Measurements from ENCODE around the gene SMAD6.
A peak's percentile ranks its signal among the peaks of the same experiment; 100 is the strongest.

Gene SMAD6

GRCh38 chr15:66777596-66778313 is 75.7 kb downstream of the SMAD6 start:
- no peak for DNase-seq

- no peak for DNase-seq
Measured at GRCh38 chr15:66778314-66778665, 76.3 kb downstream of the SMAD6 start.

DNA sequence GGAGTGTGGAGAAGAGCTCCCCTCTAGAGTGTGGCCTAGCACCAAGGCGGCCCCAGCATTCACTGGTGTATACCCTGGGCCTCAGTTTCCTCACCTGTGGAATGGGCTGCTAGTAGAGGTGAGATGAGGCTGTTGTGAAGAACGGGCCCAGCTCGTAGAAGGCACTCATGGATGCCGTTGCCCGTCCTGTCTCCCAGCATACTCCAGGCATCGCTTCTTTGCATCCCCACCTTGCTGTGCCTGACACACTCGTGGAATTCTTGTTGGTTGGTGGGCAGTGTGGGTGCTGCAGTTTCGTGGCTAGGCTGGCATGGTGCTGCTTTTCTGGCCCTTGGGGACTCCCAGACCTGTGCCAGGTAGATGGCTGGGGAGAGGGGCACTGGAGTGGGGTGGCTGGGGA is 76.7 kb downstream of the SMAD6 start:
- no peak for DNase-seq

DNA sequence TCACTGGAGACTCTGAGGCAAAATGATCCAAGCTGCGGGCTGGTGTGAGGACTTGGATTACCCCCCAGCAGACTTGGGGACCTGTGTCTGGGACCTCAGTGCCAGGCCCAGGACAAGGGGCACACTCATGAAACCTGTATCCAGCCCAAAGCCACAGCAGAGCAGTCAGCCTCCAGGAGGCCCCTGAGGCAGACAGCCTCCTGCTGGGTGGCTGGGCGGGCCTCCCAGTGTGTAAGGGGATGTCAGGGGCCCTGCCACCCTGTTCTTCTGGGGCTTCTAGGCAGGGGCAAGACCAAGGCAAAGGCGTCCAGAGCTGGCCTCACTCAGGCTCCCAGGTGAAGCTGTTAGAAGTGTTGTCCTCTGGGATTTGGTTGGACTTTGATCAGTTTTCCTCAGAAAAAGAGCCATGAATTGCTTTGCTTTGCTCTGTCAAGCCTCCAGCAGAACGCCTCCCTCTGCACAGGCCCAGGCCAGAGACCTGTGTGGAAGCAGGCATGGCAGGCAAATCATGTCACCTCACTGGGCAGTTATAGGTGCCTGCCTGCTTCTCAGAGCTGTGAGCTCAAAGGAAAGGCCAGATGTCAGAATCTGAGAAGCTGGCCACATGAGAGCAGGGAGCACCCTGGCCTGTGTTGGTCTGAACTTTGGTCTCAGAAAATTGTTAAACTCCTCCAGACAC is 77.4 kb downstream of the SMAD6 start:
- DNase-seq, result no peak

DNA sequence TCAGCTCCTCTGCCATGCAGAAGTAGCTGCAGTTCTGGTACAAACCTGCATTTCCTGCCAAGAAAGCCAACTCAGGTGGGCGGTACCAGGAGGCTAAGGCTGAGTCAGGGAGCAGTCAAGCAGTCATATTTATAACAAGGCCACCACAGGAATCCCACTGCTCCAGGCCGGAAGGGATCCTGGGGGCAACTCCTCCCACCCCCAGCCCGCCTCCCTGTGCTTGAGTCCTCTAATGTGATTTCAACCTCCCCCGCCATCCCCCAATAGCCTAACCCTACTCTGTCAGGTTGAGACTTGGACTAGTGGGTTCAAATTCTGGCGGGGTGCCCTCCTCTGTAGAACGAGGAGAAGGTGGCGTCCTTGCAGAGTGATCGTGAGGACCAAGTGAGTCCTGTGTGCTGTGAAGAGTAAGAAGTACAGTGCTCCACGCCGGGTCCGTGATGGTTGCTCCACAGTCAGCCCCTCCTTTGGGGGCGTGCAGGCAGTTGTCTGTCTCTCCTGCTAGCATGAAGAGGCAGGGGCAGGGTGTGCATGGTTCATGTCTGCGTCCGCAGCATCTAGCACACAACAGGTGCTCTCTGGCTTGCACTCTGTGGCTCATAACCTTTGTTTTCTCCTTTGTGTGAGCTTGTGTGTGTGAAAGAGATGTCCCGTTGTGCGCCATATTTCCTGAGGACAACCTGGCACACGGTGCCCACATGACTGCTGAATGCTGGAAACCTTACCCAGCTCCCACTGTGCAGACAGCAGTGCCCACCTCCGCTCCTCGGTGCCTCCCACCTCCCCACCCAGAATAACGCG is 78.3 kb downstream of the SMAD6 start:
- no peak for DNase-seq

GRCh38 chr15:66780973-66781718 is 79.1 kb downstream of the SMAD6 start:
- DNase-seq, result no peak

GRCh38 chr15:66782785-66783184 is 80.7 kb downstream of the SMAD6 start:
- DNase-seq, result no peak

GRCh38 chr15:66783314-66783713 is 81.3 kb downstream of the SMAD6 start:
- DNase-seq, result no peak

DNA sequence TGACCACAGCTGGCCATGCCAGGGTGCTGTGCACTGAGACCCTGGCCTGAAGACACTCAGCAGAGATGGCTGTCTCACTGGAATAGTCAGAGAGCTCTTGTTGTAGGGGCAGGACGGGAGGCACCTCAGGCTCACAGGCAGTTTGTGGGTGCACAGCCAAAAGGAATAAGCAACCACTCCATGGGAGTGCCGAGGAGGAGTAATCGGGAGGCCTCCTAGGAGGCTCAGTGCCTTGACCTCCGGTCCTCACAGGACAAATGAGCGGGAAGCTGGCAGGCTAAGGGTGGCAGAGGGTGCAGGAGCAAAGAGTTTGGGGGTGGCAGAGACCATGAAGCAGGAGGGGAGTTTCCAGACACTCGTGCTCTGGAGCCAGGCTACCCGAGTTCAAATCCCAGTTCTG is 81.7 kb downstream of the SMAD6 start:
- no peak for DNase-seq

GRCh38 chr15:66784174-66784573 is 82.1 kb downstream of the SMAD6 start:
- no peak for DNase-seq

DNA sequence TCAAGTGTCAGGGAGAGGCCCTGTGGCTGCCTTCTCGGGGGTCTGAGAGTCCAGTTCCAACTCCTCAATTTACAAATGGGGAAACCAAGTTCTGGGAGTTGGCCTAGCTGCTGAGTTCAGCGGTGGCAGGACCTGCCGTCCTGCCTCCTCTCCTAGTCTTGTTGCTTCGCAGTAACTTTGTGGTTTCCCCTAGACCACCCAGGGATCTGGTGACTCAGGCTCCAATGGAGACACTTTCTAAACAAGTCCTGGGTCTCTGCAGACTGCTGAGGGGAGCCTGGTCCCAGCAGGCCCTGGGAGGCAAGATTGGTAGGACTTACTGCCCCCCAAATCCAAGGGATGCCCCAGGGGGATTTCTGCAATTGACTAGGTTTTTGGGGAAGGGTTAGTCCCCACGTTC is 83.6 kb downstream of the SMAD6 start:
- DNase-seq, result no peak

DNA sequence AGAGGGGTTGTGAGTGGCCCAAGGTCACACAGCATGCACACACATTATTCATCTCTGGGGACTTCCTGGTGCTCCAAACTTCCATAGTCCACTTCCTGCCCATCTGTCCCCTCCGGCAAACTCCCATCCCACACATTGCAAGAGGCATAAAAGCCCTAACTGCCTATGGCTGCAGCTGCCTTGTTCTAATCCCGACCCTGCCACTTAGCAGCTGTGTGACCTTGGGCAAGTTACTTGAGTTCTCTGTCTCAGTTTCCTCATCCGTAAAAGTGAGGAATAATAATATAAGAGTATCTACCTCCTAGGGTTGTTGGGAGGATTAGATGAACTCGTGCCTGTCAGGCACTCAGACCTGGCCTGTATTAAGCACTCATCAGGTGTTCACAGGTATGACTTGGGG is 84.2 kb downstream of the SMAD6 start:
- DNase-seq, result no peak

DNA sequence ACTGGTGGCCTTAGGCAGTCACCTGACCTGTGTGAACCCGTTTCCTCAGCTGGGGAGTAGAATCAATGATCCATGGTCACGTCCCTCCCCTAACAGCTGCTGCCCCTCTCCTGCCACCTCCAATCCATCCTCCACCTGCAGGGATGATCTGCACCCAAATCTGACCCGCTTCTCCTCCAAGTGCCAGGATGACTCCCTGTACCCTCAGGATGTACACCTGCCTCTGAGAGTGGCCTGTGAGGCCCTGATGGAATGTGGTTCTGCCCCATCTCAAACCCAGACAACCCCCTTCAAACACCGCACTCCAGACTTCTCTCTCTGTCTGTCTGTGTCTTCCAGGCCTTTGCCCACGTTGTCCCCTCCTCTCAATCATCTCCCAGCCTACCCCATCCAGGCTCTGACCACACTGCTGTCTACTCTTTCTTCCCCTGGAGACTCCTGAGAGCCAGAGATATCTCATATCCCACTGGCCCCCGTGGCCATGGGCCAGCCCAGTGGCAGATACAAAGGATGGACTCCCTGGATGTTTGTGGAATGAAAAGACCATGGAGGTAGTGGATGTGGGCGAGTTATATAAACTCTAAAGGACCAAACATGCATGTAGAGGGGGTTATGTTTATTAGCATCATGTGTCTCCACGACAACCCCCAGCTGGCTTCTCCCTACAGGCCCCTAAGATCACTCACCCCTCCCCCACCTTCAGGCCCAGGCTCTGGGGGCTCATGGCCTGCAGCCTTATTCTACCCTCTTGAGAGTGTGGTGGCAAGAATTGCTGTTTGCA is 84.9 kb downstream of the SMAD6 start:
- DNase-seq, result no peak

DNA sequence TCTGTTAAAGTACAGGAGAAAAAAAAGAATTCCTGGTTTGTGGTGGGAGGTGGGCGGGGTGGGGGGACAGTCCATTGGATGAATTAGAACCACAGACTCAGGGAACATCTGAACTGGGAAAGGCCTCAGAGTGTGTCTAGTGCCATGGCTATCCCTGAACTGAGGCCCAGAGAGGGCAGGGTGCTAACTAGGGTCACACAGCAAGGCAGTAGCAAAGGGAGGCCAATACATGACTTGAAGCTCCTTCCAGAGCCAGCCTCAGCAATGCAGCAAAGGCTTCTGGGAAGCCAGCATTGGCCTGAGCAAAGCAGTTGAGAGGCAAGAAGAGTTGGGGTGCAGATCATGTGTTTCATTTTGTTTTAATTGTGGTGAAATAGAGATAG is 85.4 kb downstream of the SMAD6 start:
- DNase-seq, result no peak

DNA sequence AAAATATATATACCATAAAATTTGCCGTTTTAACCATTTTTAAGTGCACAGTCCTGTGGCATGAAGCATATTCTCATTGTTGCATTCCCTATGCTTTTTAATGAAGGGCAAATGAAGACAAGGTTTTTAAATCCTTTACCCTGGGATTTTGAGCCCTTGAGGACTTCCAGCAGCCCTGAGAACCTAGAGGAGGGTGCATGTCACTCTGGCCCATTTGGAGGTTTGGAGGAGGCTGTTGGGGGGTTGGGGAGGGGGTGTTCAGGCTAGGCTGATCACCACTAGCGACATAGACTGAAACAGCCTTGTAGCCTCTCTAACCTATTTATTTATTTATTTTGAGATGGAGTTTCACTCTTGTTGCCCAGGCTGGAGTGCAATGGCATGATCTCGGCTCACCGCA is 86.0 kb downstream of the SMAD6 start:
- no peak for DNase-seq

DNA sequence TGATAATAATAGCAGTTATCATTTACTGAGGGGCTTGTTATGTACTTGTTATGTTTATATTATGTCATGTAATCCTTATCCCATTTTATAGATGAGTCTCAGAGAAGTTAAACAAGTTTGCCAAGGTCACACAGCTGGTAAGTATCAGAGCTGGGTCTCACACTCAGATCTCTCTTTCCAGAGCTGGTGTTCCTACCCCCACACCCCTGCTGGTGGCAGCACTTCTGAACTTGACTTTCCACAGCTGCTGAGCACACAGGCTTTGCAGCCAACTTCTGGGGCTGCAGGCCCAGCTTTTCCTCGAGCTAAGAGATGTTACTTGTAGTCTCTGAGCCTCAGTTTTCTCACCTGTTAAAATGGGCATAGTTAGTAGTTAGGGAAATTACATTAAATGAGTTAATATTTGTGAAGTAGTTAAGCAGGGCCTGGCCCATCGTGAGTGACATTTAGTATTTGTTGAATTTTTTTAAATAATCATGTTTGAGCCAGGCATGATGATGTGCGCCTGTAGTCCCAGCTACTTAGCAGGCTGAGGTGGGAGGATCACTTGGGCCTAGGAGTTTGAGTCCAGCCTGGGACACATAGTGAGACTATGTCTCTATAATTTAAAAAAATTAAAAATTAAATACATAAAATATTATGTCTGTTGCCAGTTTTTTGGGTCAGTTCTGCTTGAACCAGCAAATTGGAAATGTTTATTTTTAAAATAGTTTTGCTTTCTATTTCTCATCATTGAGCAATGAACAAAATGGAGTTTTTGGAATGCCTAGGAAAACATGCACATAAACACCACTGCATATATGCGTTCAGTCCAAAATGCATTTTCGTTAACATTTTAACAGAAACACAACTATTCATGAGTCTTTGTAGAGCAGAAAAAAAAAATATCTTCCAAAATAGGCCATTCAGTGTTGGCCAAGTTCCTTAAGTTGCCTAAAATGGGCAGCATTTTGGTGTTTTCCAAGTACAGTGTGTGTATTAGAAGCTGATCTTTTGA is 87.3 kb downstream of the SMAD6 start:
- peak; percentile 7 to 46 for DNase-seq

- DNase-seq, result no peak
Measured at GRCh38 chr15:66795851-66796250, 93.8 kb downstream of the SMAD6 start.

GRCh38 chr15:66796343-66796742 is 94.3 kb downstream of the SMAD6 start:
- no peak for DNase-seq

- no peak for DNase-seq
Measured at GRCh38 chr15:66797921-66798320, 95.9 kb downstream of the SMAD6 start.

DNA sequence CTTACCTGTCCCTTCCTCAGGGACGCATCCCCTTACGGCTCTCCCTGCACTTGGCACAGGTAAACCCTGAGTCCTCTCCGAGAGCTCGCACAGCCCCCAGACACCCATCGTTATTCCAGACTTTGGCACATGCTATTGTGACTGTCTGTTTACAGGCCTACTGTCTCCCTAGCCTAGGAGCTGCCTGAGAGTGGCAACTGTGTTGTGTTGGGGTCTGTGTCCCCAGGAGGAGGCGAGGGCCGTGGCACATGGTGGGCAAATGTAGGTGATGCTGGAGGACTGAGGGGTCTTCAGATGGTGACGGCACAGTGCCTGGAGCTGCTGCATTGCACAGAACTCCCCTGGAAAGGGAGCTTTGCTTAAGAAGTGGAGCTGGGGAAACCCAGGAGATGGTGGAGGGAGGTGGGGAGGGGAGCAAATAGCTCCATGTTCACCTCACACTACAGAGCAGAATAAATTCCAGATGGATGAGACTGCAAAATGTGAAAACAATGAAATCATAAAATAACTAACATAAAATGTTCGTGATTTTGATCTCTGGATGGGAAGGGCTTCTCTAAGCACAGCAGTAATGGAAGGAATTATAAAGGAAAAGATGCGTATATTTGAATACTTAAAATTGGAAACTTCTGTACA is 96.5 kb downstream of the SMAD6 start:
- DNase-seq, result no peak

- DNase-seq, result no peak
Measured at GRCh38 chr15:66799242-66799641, 97.2 kb downstream of the SMAD6 start.

Data from NCI-H446 (cell line).